PC-9 (cell line): Measurements from ENCODE around the gene ALDH3A1. TPM values are rescaled to one million over a fixed set of nuclear protein-coding genes. Genes with fewer than 3 reads are reported as not detected.
A peak's percentile ranks its signal among the peaks of the same experiment; 100 is the strongest.

Experiments used
- BruUV-seq: library from RNA; stranded (reverse); fragments of 400-500 nt; replicated peaks from 2 replicates; lab custom pipeline; 2021; lab: Mats Ljungman, UMichigan
- CTCF ChIA-PET: fragments of 300-600 bp; sonication (Branson Sonifier 250); formaldehyde crosslinking; loops from one replicate; lab custom pipeline; 2022; ENCODE audit warnings: antibody characterized with exemption; lab: Charles Lee
- POLR2A ChIA-PET: fragments of 300-600 bp; sonication (Branson Sonifier 250); formaldehyde crosslinking; loops from one replicate; lab custom pipeline; 2022; ENCODE audit warnings: antibody characterized with exemption; ENCODE audit not compliant: unreplicated experiment; lab: Charles Lee
- DNase-seq, 2 experiments: peaks; one replicate each; pipeline versions ENCODE4 v3.0.0 to v3.0.0-alpha.2; 2015 to 2022; ENCODE audit warnings: mixed read lengths in 1 of 2
- H2AFZ ChIP-seq: fragments of 200-600 bp; sonication (generic); 2 replicates; pipeline ENCODE4 v1.8.1; 2017; ENCODE audit warnings: antibody characterized with exemption
- H3F3A ChIP-seq: fragments of 200-600 bp; sonication (generic); 2 replicates; pipeline ENCODE4 v1.8.1; 2017; ENCODE audit warnings: antibody characterized with exemption, mild to moderate bottlenecking, low read depth; ENCODE audit not compliant: insufficient read depth
- H3K27ac ChIP-seq: fragments of 200-600 bp; sonication (generic); 2 replicates; pipeline ENCODE4 v1.6.1; 2016; ENCODE audit warnings: mixed run types
- H3K27me3 ChIP-seq: fragments of 200-600 bp; sonication (generic); 2 replicates; pipeline ENCODE4 v1.6.1; 2016; ENCODE audit warnings: low read depth, mixed run types; ENCODE audit not compliant: insufficient read depth
- H3K36me3 ChIP-seq: fragments of 200-600 bp; sonication (generic); 2 replicates; pipeline ENCODE4 v1.6.1; 2016; ENCODE audit warnings: low read depth, mixed run types
- H3K4me1 ChIP-seq: fragments of 200-600 bp; sonication (generic); replicated peaks from 2 replicates; pipeline ENCODE4 v1.6.1; 2016; ENCODE audit warnings: mixed run types; ENCODE audit not compliant: insufficient read depth
- H3K4me2 ChIP-seq: fragments of 200-600 bp; sonication (generic); 2 replicates; pipeline ENCODE4 v1.6.1; 2017; ENCODE audit warnings: mixed run types
- H3K4me3 ChIP-seq: fragments of 200-600 bp; sonication (generic); 2 replicates; pipeline ENCODE4 v1.6.1; 2016; ENCODE audit warnings: mixed run types
- H3K79me2 ChIP-seq: fragments of 200-600 bp; sonication (generic); 2 replicates; pipeline ENCODE4 v1.6.1; 2017; ENCODE audit warnings: low read depth, mixed run types
- H3K9me2 ChIP-seq: fragments of 200-600 bp; sonication (generic); 2 replicates; pipeline ENCODE4 v1.8.1; 2017; ENCODE audit warnings: mild to moderate bottlenecking; ENCODE audit not compliant: insufficient read depth
- H3K9me3 ChIP-seq: fragments of 200-600 bp; sonication (generic); 2 replicates; pipeline ENCODE4 v1.8.1; 2016; ENCODE audit warnings: low read depth; ENCODE audit not compliant: insufficient read depth
- H4K20me1 ChIP-seq: fragments of 200-600 bp; sonication (generic); 2 replicates; pipeline ENCODE4 v1.8.1; 2017; ENCODE audit not compliant: insufficient read depth
- CTCF ChIP-seq: fragments of 200-600 bp; sonication (generic); conservative IDR thresholded peaks from 2 replicates; pipeline ENCODE4 v1.6.1; 2017; ENCODE audit warnings: mixed run types, antibody characterized with exemption, mild to moderate bottlenecking, moderate library complexity
- EZH2 ChIP-seq: fragments of 200-600 bp; sonication (generic); IDR thresholded peaks from 2 replicates; pipeline ENCODE4 v1.8.0; 2017; ENCODE audit warnings: antibody characterized with exemption, low read depth
- intact Hi-C: fragments of 100-400 bp; cut with micrococcal nuclease; formaldehyde crosslinking; loops from one replicate; pipeline ENCODE4 v1.10.0; 2022; ENCODE audit not compliant: unreplicated experiment
- total RNA-seq: library from RNA; stranded (reverse); gene quantifications from 2 replicates; pipeline ENCODE4 v1.2.3, GENCODE V29; 2021

Gene ALDH3A1
- total RNA-seq, 1 experiment from 2014 or later, result 1,620 TPM

- H3K79me2 ChIP-seq, result no peaks in the 10 kb centered on the region
- H3K9me3 ChIP-seq, result no peaks in the 10 kb centered on the region
- intact Hi-C loops, result loop anchor here (2.0 kb wide), 1 partner anchor 356 kb away; the partner anchor contains the start of gene B9D1
- peak overlapping the region; percentile 66 for H3K27ac ChIP-seq
- TF ChIP-seq CTCF, result peak; percentile 52
- TF ChIP-seq EZH2, result no peak
- H3K4me1 ChIP-seq, result peaks cover 87% of the 10 kb centered on the region
- H3F3A ChIP-seq, result peaks cover 28% of the 10 kb centered on the region
- DNase-seq, result peak in 1 of 2 experiments; percentile 50
- ChIA-PET POLR2A (interaction anchor here (0.5 to 0.6 kb wide), 4 partner anchors 33 to 318 kb away, joined by 4 to 11 read pairs (median 6); no protein-coding TSS in a partner anchor), CTCF (interaction anchor here (0.6 to 2.4 kb wide), 6 partner anchors 14 to 348 kb away, joined by 3 to 8 read pairs (median 3); partner anchors contain the start of gene ALDH3A1)
- no peaks in the 10 kb centered on the region for H3K9me2 ChIP-seq
- no peak overlapping the region for H2AFZ ChIP-seq
- no peaks in the 10 kb centered on the region for H3K27me3 ChIP-seq
- no peaks in the 10 kb centered on the region for H3K36me3 ChIP-seq
- H3K4me2 ChIP-seq, result peak overlapping the region; percentile 65
- H4K20me1 ChIP-seq, result no peaks in the 10 kb centered on the region
- BruUV-seq, result no TSS peak
- no peak overlapping the region for H3K4me3 ChIP-seq
Observed at GRCh38 chr17:19718613-19719354, 29.3 kb downstream of the ALDH3A1 start.

- intact Hi-C loops, result loop anchor here (2.0 kb wide), 1 partner anchor 355 kb away; the partner anchor contains the start of gene B9D1
- ChIA-PET CTCF (interaction anchor here (0.6 to 2.4 kb wide), 3 partner anchors 13 to 348 kb away, joined by 3 to 8 read pairs (median 3); no protein-coding TSS in a partner anchor), POLR2A (interaction anchor here (0.5 to 0.7 kb wide), 3 partner anchors 10 to 318 kb away, joined by 5 to 11 read pairs (median 7); no protein-coding TSS in a partner anchor)
Observed at GRCh38 chr17:19718041-19718612, 30.0 kb downstream of the ALDH3A1 start.

More at GRCh38 chr17:19718041-19718612, 30.0 kb downstream of the ALDH3A1 start:
- no peak overlapping the region for H2AFZ ChIP-seq
- no TSS peak for BruUV-seq
- H3K79me2 ChIP-seq, result no peaks in the 10 kb centered on the region
- TF ChIP-seq CTCF (no peak), EZH2 (no peak)
- H3K4me2 ChIP-seq, result peak overlapping the region; percentile 65
- no peaks in the 10 kb centered on the region for H3K36me3 ChIP-seq
- no peak overlapping the region for H3K4me3 ChIP-seq
- peak overlapping the region; percentile 66; the same call in 1 of the 2 replicates for H3K27ac ChIP-seq
- DNase-seq, result no peak
- no peaks in the 10 kb centered on the region for H4K20me1 ChIP-seq
- H3F3A ChIP-seq, result peaks cover 26% of the 10 kb centered on the region
- no peaks in the 10 kb centered on the region for H3K27me3 ChIP-seq
- H3K4me1 ChIP-seq, result peaks cover 82% of the 10 kb centered on the region
- H3K9me3 ChIP-seq, result no peaks in the 10 kb centered on the region
- no peaks in the 10 kb centered on the region for H3K9me2 ChIP-seq
